Caco-2 (cell line): ENCODE data around the gene BTBD18. TPM values are rescaled to one million over a fixed set of nuclear protein-coding genes. Genes with fewer than 3 reads are reported as not detected.

Experiments used
- BruUV-seq: library from RNA; stranded (reverse); fragments of 400-500 nt; replicated peaks from 2 replicates; lab custom pipeline; 2021; lab: Mats Ljungman, UMichigan
- CTCF ChIA-PET: fragments of 300-600 bp; sonication (Branson Sonifier 250); formaldehyde crosslinking; loops from one replicate; lab custom pipeline; 2022; ENCODE audit warnings: antibody characterized with exemption; lab: Charles Lee
- POLR2A ChIA-PET: fragments of 300-600 bp; sonication (Branson Sonifier 250); formaldehyde crosslinking; loops from one replicate; lab custom pipeline; 2022; ENCODE audit warnings: antibody characterized with exemption; lab: Charles Lee
- DNase-seq, 2 experiments: peaks; one replicate each; pipeline versions ENCODE4 v3.0.0 to v3.0.0-alpha.2; 2020 to 2022
- H3K27me3 ChIP-seq: replicated peaks from 2 replicates; pipeline ENCODE4 v1.6.0; 2011; ENCODE audit warnings: low read length; ENCODE audit not compliant: control insufficient read depth, insufficient read depth
- H3K36me3 ChIP-seq: 2 replicates; pipeline ENCODE4 v1.5.1; 2011; ENCODE audit warnings: low read length; ENCODE audit not compliant: control insufficient read depth, insufficient read depth
- H3K4me1 ChIP-seq: fragments of 250-450 bp; sonication (Bioruptor Pico); 2 replicates; pipeline ENCODE4 v1.5.1; 2020; ENCODE audit warnings: mild to moderate bottlenecking
- H3K4me3 ChIP-seq: 2 replicates; pipeline ENCODE4 v1.5.1; 2011; ENCODE audit warnings: low read depth, mild to moderate bottlenecking, control low read depth, low read length
- H3K9me3 ChIP-seq: fragments of 250-450 bp; sonication (Bioruptor Pico); 2 replicates; pipeline ENCODE4 v1.5.1; 2020; ENCODE audit warnings: mild to moderate bottlenecking, moderate library complexity
- H3K27ac Mint-ChIP-seq: one replicate; pipeline ENCODE4 v1.8.0; 2022; ENCODE audit warnings: mixed read lengths; ENCODE audit not compliant: unreplicated experiment
- H3K27me3 Mint-ChIP-seq: one replicate; pipeline ENCODE4 v1.8.0; 2022; ENCODE audit warnings: mixed read lengths; ENCODE audit not compliant: insufficient read depth, unreplicated experiment
- H3K36me3 Mint-ChIP-seq: one replicate; pipeline ENCODE4 v1.8.0; 2022; ENCODE audit warnings: mild to moderate bottlenecking, mixed read lengths; ENCODE audit not compliant: insufficient read depth, unreplicated experiment
- H3K4me1 Mint-ChIP-seq: one replicate; pipeline ENCODE4 v1.8.0; 2022; ENCODE audit warnings: low read depth, mixed read lengths; ENCODE audit not compliant: unreplicated experiment
- H3K4me3 Mint-ChIP-seq: one replicate; pipeline ENCODE4 v1.8.0; 2022; ENCODE audit warnings: mild to moderate bottlenecking, moderate library complexity, mixed read lengths; ENCODE audit not compliant: unreplicated experiment
- H3K9me3 Mint-ChIP-seq: one replicate; pipeline ENCODE4 v1.8.0; 2022; ENCODE audit warnings: mixed read lengths; ENCODE audit not compliant: unreplicated experiment
- intact Hi-C: fragments of 100-400 bp; cut with micrococcal nuclease; formaldehyde crosslinking; loops from one replicate; pipeline ENCODE4 v1.10.0; 2022; ENCODE audit not compliant: unreplicated experiment
- total RNA-seq: library from RNA; stranded (reverse); gene quantifications from 2 replicates; pipeline ENCODE4 v1.2.3, GENCODE V29; 2022
- TF ChIP-seq, protein P1 (sequence below), 2 experiments: fragments of 200-600 bp in 1 of 2; IDR thresholded peaks; 1 replicate in 1 of 2; 2 replicates in 1 of 2; pipeline versions ENCODE4 v1.5.1 to v1.8.0; 2011 to 2022; ENCODE audit warnings: antibody characterized with exemption in 1 of 2, control low read depth in 1 of 2, inconsistent platforms in 1 of 2, low read depth in 1 of 2, low read length in 1 of 2, mild to moderate bottlenecking in 1 of 2, moderate library complexity in 1 of 2; ENCODE audit not compliant: insufficient read depth in 1 of 2, severe bottlenecking in 1 of 2, unreplicated experiment in 1 of 2

BTBD18 gene
- total RNA-seq, 1 experiment from 2014 or later: not detected

DNA sequence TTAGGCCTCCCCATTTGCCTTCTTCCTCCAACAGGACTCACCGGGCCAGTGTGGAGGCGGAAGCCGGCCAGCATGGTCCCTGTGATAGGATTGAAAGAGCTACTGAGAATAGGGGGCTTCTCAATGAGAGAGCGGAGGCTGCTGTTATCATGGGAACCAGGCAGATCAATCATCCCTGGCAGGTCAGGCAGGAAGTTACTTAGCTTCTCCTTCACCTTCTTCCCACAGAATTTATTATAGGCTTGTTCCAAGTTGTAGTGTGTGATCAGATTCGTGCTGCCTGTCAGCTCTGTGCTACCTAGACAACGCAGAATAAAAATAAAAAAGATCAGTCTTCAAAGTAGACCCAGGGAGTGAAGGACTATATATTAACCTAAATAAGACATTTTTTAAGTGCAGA is 46.7 kb downstream of the BTBD18 start:
- Histone ChIP-seq H3K9me3 (no peaks in the 10 kb centered on the region), H3K4me1 (no peaks in the 10 kb centered on the region), H3K27me3 (no peaks in the 10 kb centered on the region), H3K36me3 (no peaks in the 10 kb centered on the region; the same call in 1 of the 2 replicates), H3K4me3 (no peak overlapping the region)
- ChIA-PET CTCF (no interaction called here), POLR2A (no interaction called here)
- TF ChIP-seq, protein P1, sequence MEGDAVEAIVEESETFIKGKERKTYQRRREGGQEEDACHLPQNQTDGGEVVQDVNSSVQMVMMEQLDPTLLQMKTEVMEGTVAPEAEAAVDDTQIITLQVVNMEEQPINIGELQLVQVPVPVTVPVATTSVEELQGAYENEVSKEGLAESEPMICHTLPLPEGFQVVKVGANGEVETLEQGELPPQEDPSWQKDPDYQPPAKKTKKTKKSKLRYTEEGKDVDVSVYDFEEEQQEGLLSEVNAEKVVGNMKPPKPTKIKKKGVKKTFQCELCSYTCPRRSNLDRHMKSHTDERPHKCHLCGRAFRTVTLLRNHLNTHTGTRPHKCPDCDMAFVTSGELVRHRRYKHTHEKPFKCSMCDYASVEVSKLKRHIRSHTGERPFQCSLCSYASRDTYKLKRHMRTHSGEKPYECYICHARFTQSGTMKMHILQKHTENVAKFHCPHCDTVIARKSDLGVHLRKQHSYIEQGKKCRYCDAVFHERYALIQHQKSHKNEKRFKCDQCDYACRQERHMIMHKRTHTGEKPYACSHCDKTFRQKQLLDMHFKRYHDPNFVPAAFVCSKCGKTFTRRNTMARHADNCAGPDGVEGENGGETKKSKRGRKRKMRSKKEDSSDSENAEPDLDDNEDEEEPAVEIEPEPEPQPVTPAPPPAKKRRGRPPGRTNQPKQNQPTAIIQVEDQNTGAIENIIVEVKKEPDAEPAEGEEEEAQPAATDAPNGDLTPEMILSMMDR (IDR thresholded peaks at IDR 0.05; ENCODE audit: insufficient read depth in 1 of 2, low read depth in 1 of 2, low read length in 1 of 2, severe bottlenecking in 1 of 2, unreplicated experiment in 1 of 2): no peak
- H3K4me1 Mint-ChIP-seq: no peaks in the 10 kb centered on the region
- peaks cover 76% of the 10 kb centered on the region for H3K36me3 Mint-ChIP-seq
- H3K4me3 Mint-ChIP-seq: no peak overlapping the region
- no peaks in the 10 kb centered on the region for H3K9me3 Mint-ChIP-seq
- intact Hi-C loops: no loop called here
- H3K27me3 Mint-ChIP-seq: no peaks in the 10 kb centered on the region
- BruUV-seq: no TSS peak
- no peak for DNase-seq
- no peak overlapping the region for H3K27ac Mint-ChIP-seq

GRCh38 chr11:57703341-57703740 is 48.3 kb downstream of the BTBD18 start:
- H3K27ac Mint-ChIP-seq: no peak overlapping the region
- H3K27me3 Mint-ChIP-seq: no peaks in the 10 kb centered on the region
- H3K36me3 ChIP-seq: peaks cover 3% of the 10 kb centered on the region
- intact Hi-C loops: no loop called here
- no peak overlapping the region for H3K4me3 Mint-ChIP-seq
- ChIA-PET POLR2A (interaction anchor here (1.9 kb wide), 1 partner anchor 9 kb away, joined by 6 read pairs; the partner anchor contains the start of genes MED19 and TMX2), CTCF (no interaction called here)
- peaks cover 83% of the 10 kb centered on the region for H3K36me3 Mint-ChIP-seq
- TF ChIP-seq, protein P1 (IDR thresholded peaks at IDR 0.05; ENCODE audit: insufficient read depth in 1 of 2, low read depth in 1 of 2, low read length in 1 of 2, severe bottlenecking in 1 of 2, unreplicated experiment in 1 of 2): no peak
- no peak for DNase-seq
- no peaks in the 10 kb centered on the region for H3K9me3 Mint-ChIP-seq
- BruUV-seq: no TSS peak
- H3K27me3 ChIP-seq: no peaks in the 10 kb centered on the region
- no peaks in the 10 kb centered on the region for H3K9me3 ChIP-seq
- H3K4me3 ChIP-seq: no peak overlapping the region
- no peaks in the 10 kb centered on the region for H3K4me1 ChIP-seq
- H3K4me1 Mint-ChIP-seq: no peaks in the 10 kb centered on the region

DNA sequence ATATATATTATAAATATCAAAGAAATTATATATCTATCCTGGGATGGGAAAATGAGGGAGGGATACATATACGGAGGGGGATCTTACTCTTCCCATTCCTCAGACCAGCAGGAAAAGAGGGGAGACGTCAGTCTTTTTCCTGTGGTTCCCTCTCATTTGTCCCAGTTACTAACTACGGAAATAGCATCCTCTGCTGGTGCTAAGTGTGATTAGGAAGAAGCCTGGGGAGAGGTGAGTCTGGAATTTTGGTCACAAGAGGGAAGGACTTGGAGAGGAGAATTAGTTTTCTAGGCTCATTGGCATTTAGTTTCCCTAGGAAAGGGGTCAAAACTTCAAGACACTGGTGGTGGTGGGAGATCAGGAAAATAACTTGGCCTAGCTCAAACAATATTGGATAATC is 51.2 kb downstream of the BTBD18 start:
- Mint-ChIP-seq H3K27ac (no peak overlapping the region), H3K27me3 (no peaks in the 10 kb centered on the region), H3K4me1 (no peaks in the 10 kb centered on the region), H3K36me3 (peaks cover 97% of the 10 kb centered on the region), H3K4me3 (no peak overlapping the region), H3K9me3 (no peaks in the 10 kb centered on the region)
- no peak overlapping the region for H3K4me3 ChIP-seq
- no peaks in the 10 kb centered on the region for H3K4me1 ChIP-seq
- POLR2A ChIA-PET: no interaction called here
- TF ChIP-seq, protein P1 (IDR thresholded peaks at IDR 0.05; ENCODE audit: insufficient read depth in 1 of 2, low read depth in 1 of 2, low read length in 1 of 2, severe bottlenecking in 1 of 2, unreplicated experiment in 1 of 2): no peak
- no peaks in the 10 kb centered on the region for H3K27me3 ChIP-seq
- CTCF ChIA-PET: no interaction called here
- no TSS peak for BruUV-seq
- H3K36me3 ChIP-seq: peaks cover 3% of the 10 kb centered on the region
- H3K9me3 ChIP-seq: no peaks in the 10 kb centered on the region
- DNase-seq: no peak
- intact Hi-C loops: no loop called here
